Measurements from ENCODE around the gene SLC35D3.
"Not testable (repeated sequence)": the region's sequence is repeated elsewhere in the genome, so short reads cannot be mapped to it uniquely, and the experiment has no call there.

The SLC35D3 gene, protein sequence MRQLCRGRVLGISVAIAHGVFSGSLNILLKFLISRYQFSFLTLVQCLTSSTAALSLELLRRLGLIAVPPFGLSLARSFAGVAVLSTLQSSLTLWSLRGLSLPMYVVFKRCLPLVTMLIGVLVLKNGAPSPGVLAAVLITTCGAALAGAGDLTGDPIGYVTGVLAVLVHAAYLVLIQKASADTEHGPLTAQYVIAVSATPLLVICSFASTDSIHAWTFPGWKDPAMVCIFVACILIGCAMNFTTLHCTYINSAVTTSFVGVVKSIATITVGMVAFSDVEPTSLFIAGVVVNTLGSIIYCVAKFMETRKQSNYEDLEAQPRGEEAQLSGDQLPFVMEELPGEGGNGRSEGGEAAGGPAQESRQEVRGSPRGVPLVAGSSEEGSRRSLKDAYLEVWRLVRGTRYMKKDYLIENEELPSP

DNA sequence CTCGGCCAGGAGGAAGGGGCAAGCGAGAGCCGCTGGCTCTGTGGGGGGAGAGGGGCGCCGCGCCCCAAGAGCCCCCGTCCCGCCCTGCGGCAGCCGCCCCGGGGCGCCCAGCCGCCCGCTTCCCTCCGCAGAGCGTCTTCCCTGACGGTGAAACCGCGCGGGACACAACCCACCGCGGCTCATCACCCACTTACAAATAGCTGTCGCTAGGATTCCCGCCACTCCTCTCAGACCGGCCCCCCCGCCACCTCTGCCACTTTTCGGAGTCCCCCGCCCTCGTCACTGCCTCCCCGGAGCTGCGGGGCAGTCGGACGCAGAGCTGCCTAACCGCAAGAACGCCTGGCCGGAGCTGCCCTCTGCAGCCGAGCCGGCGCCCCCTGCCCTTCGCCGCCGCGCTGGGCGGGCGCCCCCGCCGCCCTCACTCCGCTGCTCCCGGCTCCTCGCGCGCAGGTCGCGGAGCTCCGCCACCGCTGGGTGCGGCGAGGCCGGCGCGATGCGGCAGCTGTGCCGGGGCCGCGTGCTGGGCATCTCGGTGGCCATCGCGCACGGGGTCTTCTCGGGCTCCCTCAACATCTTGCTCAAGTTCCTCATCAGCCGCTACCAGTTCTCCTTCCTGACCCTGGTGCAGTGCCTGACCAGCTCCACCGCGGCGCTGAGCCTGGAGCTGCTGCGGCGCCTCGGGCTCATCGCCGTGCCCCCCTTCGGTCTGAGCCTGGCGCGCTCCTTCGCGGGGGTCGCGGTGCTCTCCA lies at the start of gene SLC35D3:
TSS of gene SLC35D3 (plus strand) at position 366 of the 749 bp plus-strand sequence. CDS start at position 494, 128 bp downstream.
- Histone ChIP-seq H3K4me3 (ENCODE audit: severe bottlenecking) (peak within 1 kb of the TSS; percentile 34), H3K9me3 (ENCODE audit: severe bottlenecking) (no peaks in the 10 kb centered on the region), H3K36me3 (ENCODE audit: low read depth) (no peaks in the 10 kb centered on the region), H3K4me1 (ENCODE audit: insufficient read depth, poor library complexity, severe bottlenecking) (no peaks in the 10 kb centered on the region), H3K27ac (ENCODE audit: poor library complexity, severe bottlenecking) (no peak within 1 kb of the TSS), H3K27me3 (ENCODE audit: insufficient read depth, poor library complexity, severe bottlenecking) (peaks cover 54% of the 10 kb centered on the region)
- TF ChIP-seq CTCF (IDR thresholded peaks at IDR 0.05; ENCODE audit: poor library complexity, severe bottlenecking): peak; percentile 9
- ATAC-seq (ENCODE audit: low read depth) (peak; percentile 40), DNase-seq (ENCODE audit: low spot score) (peak; percentile 56)

- DNase-seq (ENCODE audit: low spot score): no peak
- Histone ChIP-seq H3K4me3 (ENCODE audit: severe bottlenecking) (no peak overlapping the region), H3K27ac (ENCODE audit: poor library complexity, severe bottlenecking) (no peak overlapping the region), H3K36me3 (ENCODE audit: low read depth) (peaks cover 41% of the 10 kb centered on the region), H3K4me1 (ENCODE audit: insufficient read depth, poor library complexity, severe bottlenecking) (no peaks in the 10 kb centered on the region), H3K27me3 (ENCODE audit: insufficient read depth, poor library complexity, severe bottlenecking) (no peaks in the 10 kb centered on the region), H3K9me3 (ENCODE audit: severe bottlenecking) (peaks cover 11% of the 10 kb centered on the region)
- no peak for ATAC-seq (ENCODE audit: low read depth)
- no peak for TF ChIP-seq CTCF (IDR thresholded peaks at IDR 0.05; ENCODE audit: poor library complexity, severe bottlenecking)
Measured at GRCh38 chr6:136873748-136874147, 48.4 kb upstream of the SLC35D3 start.

DNA sequence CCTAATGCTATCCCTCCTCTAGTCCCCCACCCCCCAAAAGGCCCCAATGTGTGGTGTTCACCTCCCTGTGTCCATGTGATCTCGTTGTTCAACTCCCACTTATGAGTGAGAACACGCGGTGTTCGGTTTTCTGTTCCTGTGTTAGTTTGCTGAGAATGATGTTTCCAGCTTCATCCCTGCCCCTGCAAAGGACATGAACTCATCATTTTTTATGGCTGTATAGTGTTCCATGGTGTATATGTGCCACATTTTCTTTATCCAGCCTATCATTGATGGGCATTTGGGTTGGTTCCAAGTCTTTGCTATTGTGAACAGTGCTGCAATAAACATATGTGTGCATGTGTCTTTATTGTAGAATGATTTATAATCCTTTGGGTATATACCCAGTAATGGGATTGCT lies 45.6 kb upstream of the SLC35D3 start:
- H3K4me3 ChIP-seq (ENCODE audit: severe bottlenecking); ATAC-seq (ENCODE audit: low read depth); DNase-seq (ENCODE audit: low spot score); H3K27me3 ChIP-seq (ENCODE audit: insufficient read depth, poor library complexity, severe bottlenecking); H3K27ac ChIP-seq (ENCODE audit: poor library complexity, severe bottlenecking); H3K4me1 ChIP-seq (ENCODE audit: insufficient read depth, poor library complexity, severe bottlenecking): not testable (repeated sequence)
- peaks cover 25% of the 10 kb centered on the region for H3K36me3 ChIP-seq (ENCODE audit: low read depth)
- H3K9me3 ChIP-seq (ENCODE audit: severe bottlenecking): peaks cover 11% of the 10 kb centered on the region

- Histone ChIP-seq H3K4me3 (ENCODE audit: severe bottlenecking) (no peak overlapping the region), H3K36me3 (ENCODE audit: low read depth) (no peaks in the 10 kb centered on the region), H3K27ac (ENCODE audit: poor library complexity, severe bottlenecking) (no peak overlapping the region), H3K27me3 (ENCODE audit: insufficient read depth, poor library complexity, severe bottlenecking) (no peaks in the 10 kb centered on the region), H3K4me1 (ENCODE audit: insufficient read depth, poor library complexity, severe bottlenecking) (peaks cover 1% of the 10 kb centered on the region), H3K9me3 (ENCODE audit: severe bottlenecking) (no peaks in the 10 kb centered on the region)
- ATAC-seq (ENCODE audit: low read depth) (no peak), DNase-seq (ENCODE audit: low spot score) (no peak)
- TF ChIP-seq CTCF (IDR thresholded peaks at IDR 0.05; ENCODE audit: poor library complexity, severe bottlenecking): no peak
Measured at GRCh38 chr6:136880748-136881460, 41.2 kb upstream of the SLC35D3 start.

DNA sequence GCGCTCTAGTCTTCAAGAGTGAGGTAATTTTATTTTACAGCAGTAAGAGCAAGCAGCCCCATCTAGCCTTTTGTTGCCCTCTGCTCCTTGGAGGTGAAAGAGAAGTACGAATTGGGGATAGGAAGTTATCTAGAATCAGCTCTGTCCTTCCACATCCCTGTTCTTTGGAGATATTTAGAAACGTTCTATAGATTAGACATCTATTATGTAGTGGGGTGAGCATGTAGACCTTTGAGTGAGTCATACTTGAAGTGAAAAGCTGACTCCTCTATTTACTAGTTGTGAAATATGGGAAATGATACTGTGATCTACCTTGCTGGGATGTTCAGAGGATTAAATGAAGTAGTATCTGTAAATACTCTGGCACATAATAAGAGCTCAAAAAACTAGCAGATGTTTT lies 36.0 kb upstream of the SLC35D3 start:
- H3K27me3 ChIP-seq (ENCODE audit: insufficient read depth, poor library complexity, severe bottlenecking): no peaks in the 10 kb centered on the region
- no peak overlapping the region for H3K4me3 ChIP-seq (ENCODE audit: severe bottlenecking)
- H3K36me3 ChIP-seq (ENCODE audit: low read depth): 0 out of 2 replicates have a peak, but pooled peaks cover 3% of the 10 kb centered on the region
- peak; percentile 99 for ATAC-seq (ENCODE audit: low read depth)
- H3K27ac ChIP-seq (ENCODE audit: poor library complexity, severe bottlenecking): no peak overlapping the region
- H3K4me1 ChIP-seq (ENCODE audit: insufficient read depth, poor library complexity, severe bottlenecking): peaks cover 6% of the 10 kb centered on the region
- no peak for TF ChIP-seq CTCF (IDR thresholded peaks at IDR 0.05; ENCODE audit: poor library complexity, severe bottlenecking)
- no peak for DNase-seq (ENCODE audit: low spot score)
- H3K9me3 ChIP-seq (ENCODE audit: severe bottlenecking): peaks cover 2% of the 10 kb centered on the region
